ENCODE results near the gene CCDC141.

DNA sequence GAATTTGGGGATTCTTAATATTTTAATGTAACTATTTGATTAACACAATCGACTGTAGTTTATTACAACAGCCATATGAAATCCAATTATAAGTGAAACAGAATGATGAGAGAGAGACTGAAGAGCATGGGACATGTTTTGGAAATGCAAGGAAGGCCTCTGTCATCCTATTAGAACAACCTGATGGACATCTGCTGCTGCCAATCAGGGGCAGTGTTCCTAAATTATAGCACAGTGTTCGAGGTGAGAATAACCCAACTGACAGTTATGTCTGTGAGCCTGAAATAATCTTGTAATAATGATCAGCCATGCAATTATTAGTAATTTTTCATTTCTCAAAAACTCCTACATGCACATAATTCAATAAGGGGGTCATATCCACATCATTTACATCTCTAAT, 73.6 kb downstream of the CCDC141 start:
- TF ChIP-seq, protein P1, sequence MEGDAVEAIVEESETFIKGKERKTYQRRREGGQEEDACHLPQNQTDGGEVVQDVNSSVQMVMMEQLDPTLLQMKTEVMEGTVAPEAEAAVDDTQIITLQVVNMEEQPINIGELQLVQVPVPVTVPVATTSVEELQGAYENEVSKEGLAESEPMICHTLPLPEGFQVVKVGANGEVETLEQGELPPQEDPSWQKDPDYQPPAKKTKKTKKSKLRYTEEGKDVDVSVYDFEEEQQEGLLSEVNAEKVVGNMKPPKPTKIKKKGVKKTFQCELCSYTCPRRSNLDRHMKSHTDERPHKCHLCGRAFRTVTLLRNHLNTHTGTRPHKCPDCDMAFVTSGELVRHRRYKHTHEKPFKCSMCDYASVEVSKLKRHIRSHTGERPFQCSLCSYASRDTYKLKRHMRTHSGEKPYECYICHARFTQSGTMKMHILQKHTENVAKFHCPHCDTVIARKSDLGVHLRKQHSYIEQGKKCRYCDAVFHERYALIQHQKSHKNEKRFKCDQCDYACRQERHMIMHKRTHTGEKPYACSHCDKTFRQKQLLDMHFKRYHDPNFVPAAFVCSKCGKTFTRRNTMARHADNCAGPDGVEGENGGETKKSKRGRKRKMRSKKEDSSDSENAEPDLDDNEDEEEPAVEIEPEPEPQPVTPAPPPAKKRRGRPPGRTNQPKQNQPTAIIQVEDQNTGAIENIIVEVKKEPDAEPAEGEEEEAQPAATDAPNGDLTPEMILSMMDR (IDR thresholded peaks at IDR 0.05) = no peak
- TF ChIP-seq POLR2A (IDR thresholded peaks at IDR 0.05) = no peak
- no peak for TF ChIP-seq EP300 (IDR thresholded peaks at IDR 0.05)
